Effector memory CD4-positive, alpha-beta T cell (primary cell): ENCODE data around the gene VIPR2.

Source experiments
- DNase-seq, 3 donors: peaks; one replicate each; pipeline ENCODE4 v3.0.0-alpha.2; 2020
- H3K27ac ChIP-seq: 2 replicates; pipeline ENCODE4 v1.7.0; 2013; ENCODE audit warnings: mild to moderate bottlenecking, low read length, moderate library complexity; ENCODE audit not compliant: insufficient read depth, poor library complexity, severe bottlenecking
- H3K27me3 ChIP-seq: replicated peaks from 2 replicates; pipeline ENCODE4 v1.7.0; 2013; ENCODE audit warnings: mild to moderate bottlenecking, low read length; ENCODE audit not compliant: insufficient read depth, control insufficient read depth, poor library complexity, severe bottlenecking
- H3K36me3 ChIP-seq: 2 replicates; pipeline ENCODE4 v1.7.0; 2013; ENCODE audit warnings: mild to moderate bottlenecking, low read length, moderate library complexity; ENCODE audit not compliant: control insufficient read depth, insufficient read depth
- H3K4me1 ChIP-seq: 2 replicates; pipeline ENCODE4 v1.7.0; 2013; ENCODE audit warnings: low read length, mild to moderate bottlenecking; ENCODE audit not compliant: control insufficient read depth, insufficient read depth, poor library complexity, severe bottlenecking
- H3K4me3 ChIP-seq: 2 replicates; pipeline ENCODE4 v1.7.0; 2013; ENCODE audit warnings: low read length, low read depth, mild to moderate bottlenecking; ENCODE audit not compliant: insufficient read depth, poor library complexity, severe bottlenecking
- H3K9me3 ChIP-seq: 2 replicates; pipeline ENCODE4 v1.7.0; 2013; ENCODE audit warnings: mild to moderate bottlenecking, low read length, moderate library complexity; ENCODE audit not compliant: control insufficient read depth

VIPR2 gene

GRCh38 chr7:159061209-159061608, 83.5 kb downstream of the VIPR2 start:
- H3K27me3 ChIP-seq: no peaks in the 10 kb centered on the region

GRCh38 chr7:159060440-159060839, 84.2 kb downstream of the VIPR2 start:
- no peak for DNase-seq
- no peaks in the 10 kb centered on the region for H3K4me1 ChIP-seq
- H3K27ac ChIP-seq: no peak overlapping the region
- no peaks in the 10 kb centered on the region for H3K27me3 ChIP-seq
- no peaks in the 10 kb centered on the region for H3K9me3 ChIP-seq
- H3K4me3 ChIP-seq: no peak overlapping the region
- H3K36me3 ChIP-seq: no peaks in the 10 kb centered on the region

More at GRCh38 chr7:159061209-159061608, 83.5 kb downstream of the VIPR2 start:
- Histone ChIP-seq H3K4me1 (no peaks in the 10 kb centered on the region), H3K36me3 (no peaks in the 10 kb centered on the region), H3K9me3 (no peaks in the 10 kb centered on the region), H3K27ac (no peak overlapping the region), H3K4me3 (no peak overlapping the region)
- DNase-seq: no peak

- Histone ChIP-seq H3K27ac (no peak overlapping the region), H3K4me3 (no peak overlapping the region), H3K9me3 (no peaks in the 10 kb centered on the region), H3K4me1 (no peaks in the 10 kb centered on the region), H3K27me3 (no peaks in the 10 kb centered on the region), H3K36me3 (no peaks in the 10 kb centered on the region)
- no peak for DNase-seq
Measured at GRCh38 chr7:159059629-159060028, 85.0 kb downstream of the VIPR2 start.

GRCh38 chr7:159057647-159058046, 87.0 kb downstream of the VIPR2 start:
- Histone ChIP-seq H3K4me1 (no peaks in the 10 kb centered on the region), H3K27ac (no peak overlapping the region), H3K9me3 (no peaks in the 10 kb centered on the region), H3K27me3 (no peaks in the 10 kb centered on the region), H3K4me3 (no peak overlapping the region), H3K36me3 (no peaks in the 10 kb centered on the region)
- DNase-seq: no peak

- Histone ChIP-seq H3K27ac (no peak overlapping the region), H3K27me3 (no peaks in the 10 kb centered on the region), H3K9me3 (no peaks in the 10 kb centered on the region), H3K4me1 (no peaks in the 10 kb centered on the region), H3K4me3 (no peak overlapping the region), H3K36me3 (no peaks in the 10 kb centered on the region)
- no peak for DNase-seq
Measured at GRCh38 chr7:159056737-159057136, 87.9 kb downstream of the VIPR2 start.

- Histone ChIP-seq H3K27ac (no peak overlapping the region), H3K27me3 (no peaks in the 10 kb centered on the region), H3K4me1 (no peaks in the 10 kb centered on the region), H3K36me3 (no peaks in the 10 kb centered on the region), H3K9me3 (no peaks in the 10 kb centered on the region), H3K4me3 (no peak overlapping the region)
- DNase-seq: no peak
Measured at GRCh38 chr7:159051916-159052315, 92.8 kb downstream of the VIPR2 start.

GRCh38 chr7:159050704-159051103, 94.0 kb downstream of the VIPR2 start:
- Histone ChIP-seq H3K4me1 (no peaks in the 10 kb centered on the region), H3K4me3 (no peak overlapping the region), H3K27me3 (no peaks in the 10 kb centered on the region), H3K27ac (no peak overlapping the region), H3K36me3 (no peaks in the 10 kb centered on the region), H3K9me3 (no peaks in the 10 kb centered on the region)
- no peak for DNase-seq

GRCh38 chr7:159049266-159050025, 95.2 kb downstream of the VIPR2 start:
- H3K27me3 ChIP-seq: no peaks in the 10 kb centered on the region
- H3K4me1 ChIP-seq: no peaks in the 10 kb centered on the region
- DNase-seq: no peak
- no peaks in the 10 kb centered on the region for H3K36me3 ChIP-seq
- no peak overlapping the region for H3K4me3 ChIP-seq
- H3K27ac ChIP-seq: no peak overlapping the region
- H3K9me3 ChIP-seq: no peaks in the 10 kb centered on the region

GRCh38 chr7:159048656-159049055, 96.0 kb downstream of the VIPR2 start:
- no peaks in the 10 kb centered on the region for H3K36me3 ChIP-seq
- no peaks in the 10 kb centered on the region for H3K27me3 ChIP-seq
- H3K9me3 ChIP-seq: no peaks in the 10 kb centered on the region
- no peak overlapping the region for H3K27ac ChIP-seq
- no peak overlapping the region for H3K4me3 ChIP-seq
- H3K4me1 ChIP-seq: no peaks in the 10 kb centered on the region
- no peak for DNase-seq

- no peaks in the 10 kb centered on the region for H3K27me3 ChIP-seq
- H3K27ac ChIP-seq: no peak overlapping the region
- H3K4me1 ChIP-seq: no peaks in the 10 kb centered on the region
- no peak for DNase-seq
- no peaks in the 10 kb centered on the region for H3K9me3 ChIP-seq
- no peaks in the 10 kb centered on the region for H3K36me3 ChIP-seq
- H3K4me3 ChIP-seq: no peak overlapping the region
Measured at GRCh38 chr7:159047536-159047935, 97.1 kb downstream of the VIPR2 start.
